BE2C (cell line): Measurements from ENCODE around the gene FARP1.

ENCODE experiments used
- DNase-seq: peaks from one replicate; pipeline ENCODE4 v3.0.0-alpha.2; 2020
- H3K27me3 ChIP-seq: fragments of 250-450 bp; sonication (Bioruptor Pico); 2 replicates; pipeline ENCODE4 v1.5.1; 2020; ENCODE audit warnings: mild to moderate bottlenecking
- H3K36me3 ChIP-seq: fragments of 250-450 bp; sonication (Bioruptor Pico); 2 replicates; pipeline ENCODE4 v1.5.1; 2020; ENCODE audit warnings: mild to moderate bottlenecking
- H3K4me1 ChIP-seq: fragments of 250-450 bp; sonication (Bioruptor Pico); 2 replicates; pipeline ENCODE4 v1.5.1; 2020
- H3K4me3 ChIP-seq: 2 replicates; pipeline ENCODE4 v1.5.1; 2011; ENCODE audit warnings: low read depth, low read length
- H3K9me3 ChIP-seq: fragments of 250-450 bp; sonication (Bioruptor Pico); 2 replicates; pipeline ENCODE4 v1.5.1; 2020
- CTCF ChIP-seq: IDR thresholded peaks from 2 replicates; pipeline ENCODE4 v1.5.1; 2012; ENCODE audit warnings: mild to moderate bottlenecking, low read depth, low read length

The FARP1 gene

GRCh38 chr13:98427331-98427995 is 284.6 kb downstream of the FARP1 start:
- H3K36me3 ChIP-seq: peaks cover 25% of the 10 kb centered on the region
- DNase-seq: no peak
- TF ChIP-seq CTCF: no peak
- H3K9me3 ChIP-seq: no peaks in the 10 kb centered on the region
- H3K4me1 ChIP-seq: no peaks in the 10 kb centered on the region
- no peak overlapping the region for H3K4me3 ChIP-seq
- H3K27me3 ChIP-seq: no peaks in the 10 kb centered on the region

GRCh38 chr13:98428256-98428966 is 285.5 kb downstream of the FARP1 start:
- H3K4me1 ChIP-seq: no peaks in the 10 kb centered on the region
- DNase-seq: no peak
- no peak overlapping the region for H3K4me3 ChIP-seq
- no peaks in the 10 kb centered on the region for H3K27me3 ChIP-seq
- H3K9me3 ChIP-seq: no peaks in the 10 kb centered on the region
- H3K36me3 ChIP-seq: peaks cover 25% of the 10 kb centered on the region
- TF ChIP-seq CTCF: no peak

GRCh38 chr13:98429081-98429480 is 286.2 kb downstream of the FARP1 start:
- no peaks in the 10 kb centered on the region for H3K9me3 ChIP-seq
- no peak for DNase-seq
- no peak for TF ChIP-seq CTCF
- no peak overlapping the region for H3K4me3 ChIP-seq
- H3K27me3 ChIP-seq: no peaks in the 10 kb centered on the region
- H3K4me1 ChIP-seq: no peaks in the 10 kb centered on the region
- peaks cover 25% of the 10 kb centered on the region for H3K36me3 ChIP-seq

- Histone ChIP-seq H3K4me3 (no peak overlapping the region), H3K4me1 (no peaks in the 10 kb centered on the region), H3K9me3 (no peaks in the 10 kb centered on the region), H3K36me3 (peaks cover 23% of the 10 kb centered on the region), H3K27me3 (no peaks in the 10 kb centered on the region)
- no peak for DNase-seq
- no peak for TF ChIP-seq CTCF
These were observed 286.6 kb downstream of the FARP1 start for GRCh38 chr13:98429531-98429930.

GRCh38 chr13:98429977-98430736 is 287.3 kb downstream of the FARP1 start:
- TF ChIP-seq CTCF: no peak
- Histone ChIP-seq H3K9me3 (no peaks in the 10 kb centered on the region), H3K4me1 (no peaks in the 10 kb centered on the region), H3K4me3 (no peak overlapping the region), H3K36me3 (peaks cover 23% of the 10 kb centered on the region), H3K27me3 (no peaks in the 10 kb centered on the region)
- DNase-seq: no peak

- Histone ChIP-seq H3K4me1 (no peaks in the 10 kb centered on the region), H3K4me3 (no peak overlapping the region), H3K9me3 (no peaks in the 10 kb centered on the region), H3K27me3 (no peaks in the 10 kb centered on the region), H3K36me3 (peaks cover 8% of the 10 kb centered on the region)
- DNase-seq: no peak
- TF ChIP-seq CTCF: no peak
These were observed 289.7 kb downstream of the FARP1 start for GRCh38 chr13:98432638-98433037.
